ENCODE results near the gene CNTNAP2. TPM values are rescaled to one million over a fixed set of nuclear protein-coding genes. Genes with fewer than 3 reads are reported as not detected.

Gene CNTNAP2
- total and polyA plus RNA-seq, 2 of the 8 experiments (the other 6 are each of a cell fraction or from before 2014, with no cell fraction given): 27.9 to 71.0 TPM

GRCh38 chr7:148058092-148058491, 1941.5 kb downstream of the CNTNAP2 start:
- H4K8ac ChIP-seq (ENCODE audit: extremely low read depth, insufficient read depth, low read length): no peak overlapping the region
- H3K9ac ChIP-seq (replicated peaks in 1 of 4; ENCODE audit: extremely low read depth in 1 of 4, low read depth in 3 of 4, low read length in 3 of 4): no peak overlapping the region
- H2AFZ ChIP-seq (ENCODE audit: low read length): no peak overlapping the region
- DNase-seq (ENCODE audit: low read depth in 1 of 2, low spot score in 2 of 2) (no peak), FAIRE-seq (no peak)
- ChIA-PET POLR2A (ENCODE audit: partially characterized antibody) (no interaction called here), CTCF (ENCODE audit: partially characterized antibody) (interaction anchor here (0.6 to 0.9 kb wide), 2 partner anchors 34 to 42 kb away, joined by 3 to 5 read pairs; no protein-coding TSS in a partner anchor)
- no peaks in the 10 kb centered on the region for H3K79me2 ChIP-seq (ENCODE audit: control insufficient read depth in 1 of 2, insufficient read depth in 2 of 2, low read length in 2 of 2)
- H2BK15ac ChIP-seq (ENCODE audit: low read length): no peak overlapping the region
- H2BK12ac ChIP-seq (ENCODE audit: low read depth, low read length): no peak overlapping the region
- WGBS, 2 experiments (ENCODE audit: extremely low coverage in 1 of 2, insufficient coverage in 1 of 2, insufficient read length in 1 of 2, insufficient replicate concordance in 2 of 2, low coverage in 1 of 2, low lambda C conversion rate in 2 of 2, missing lambda C conversion rate in 1 of 2): 76% methylated on average over 4 of the region's 4 CpGs; no CpG with 5 or more reads in 1 of the 2 experiments
- no peaks in the 10 kb centered on the region for H3K4me1 ChIP-seq (replicated peaks in 1 of 4; ENCODE audit: control insufficient read depth in 3 of 4, insufficient read depth in 4 of 4, low read length in 3 of 4)
- no peak overlapping the region for H3K4me2 ChIP-seq (ENCODE audit: insufficient read depth in 1 of 2, low read depth in 2 of 2, low read length in 2 of 2)
- TF ChIP-seq USF2 (IDR thresholded peaks at IDR 0.05; ENCODE audit: low read length): no peak
- no peak for TF ChIP-seq RFX5 (IDR thresholded peaks at IDR 0.05; ENCODE audit: borderline replicate concordance, low read depth, low read length)
- no peak for TF ChIP-seq SP1 (IDR thresholded peaks at IDR 0.05; ENCODE audit: low read depth, low read length)
- H3K36me3 ChIP-seq (ENCODE audit: control insufficient read depth in 2 of 4, insufficient read depth in 4 of 4, low read length in 3 of 4): no peaks in the 10 kb centered on the region
- H2BK120ac ChIP-seq (replicated peaks; ENCODE audit: low read depth, low read length): no peak overlapping the region
- H4K91ac ChIP-seq (replicated peaks; ENCODE audit: insufficient read length, low read length): no peak overlapping the region
- H3K9me3 ChIP-seq (ENCODE audit: insufficient read depth in 2 of 2, low read depth in 1 of 2, low read length in 1 of 2): no peaks in the 10 kb centered on the region
- H2BK20ac ChIP-seq (ENCODE audit: low read length): no peak overlapping the region
- H4K5ac ChIP-seq (ENCODE audit: insufficient read length, low read depth, low read length): no peak overlapping the region
- H3K23ac ChIP-seq (ENCODE audit: insufficient read length): no peak overlapping the region
- H3K27me3 ChIP-seq (replicated peaks in 1 of 4; ENCODE audit: control insufficient read depth in 3 of 4, extremely low read depth in 1 of 4, insufficient read depth in 3 of 4, low read length in 3 of 4): no peaks in the 10 kb centered on the region
- no peak overlapping the region for H2BK5ac ChIP-seq (ENCODE audit: low read depth, low read length)
- H3K18ac ChIP-seq (ENCODE audit: extremely low read depth, low read length): no peak overlapping the region
- H2AK5ac ChIP-seq (ENCODE audit: low read depth, low read length): no peak overlapping the region
- no peaks in the 10 kb centered on the region for H4K20me1 ChIP-seq (replicated peaks in 1 of 2; ENCODE audit: control insufficient read depth in 1 of 2, insufficient read depth in 2 of 2, low read length in 2 of 2)
- H3K4me3 ChIP-seq (ENCODE audit: extremely low read depth in 1 of 4, insufficient read depth in 2 of 4, low read depth in 3 of 4, low read length in 4 of 4): no peak overlapping the region
- H3K23me2 ChIP-seq (ENCODE audit: low read depth, low read length): peaks cover 2% of the 10 kb centered on the region; the same call in 1 of the 2 replicates
- H3K56ac ChIP-seq (replicated peaks; ENCODE audit: insufficient read length, low read depth, low read length): no peak overlapping the region
- H3K27ac ChIP-seq (ENCODE audit: low read depth, low read length): no peak overlapping the region
- H3K14ac ChIP-seq (ENCODE audit: insufficient read length): no peak overlapping the region
- H3K79me1 ChIP-seq (ENCODE audit: low read depth, low read length): no peaks in the 10 kb centered on the region
- H3K4ac ChIP-seq (replicated peaks; ENCODE audit: insufficient read length, low read depth, low read length): no peak overlapping the region
